ENCODE measurements around the gene HCK.

The HCK gene

GRCh38 chr20:32018269-32019155 is 33.5 kb upstream of the HCK start:
- Histone ChIP-seq H3K4me3 (peak overlapping the region; percentile 70), H3K27ac (no peak overlapping the region)
- DNase-seq (ENCODE audit: low spot score), result no peak
- no peak for TF ChIP-seq CTCF (IDR thresholded peaks at IDR 0.05)

GRCh38 chr20:32019156-32019510 is 32.9 kb upstream of the HCK start:
- Histone ChIP-seq H3K27ac (no peak overlapping the region), H3K4me3 (peak overlapping the region; percentile 70)
- no peak for TF ChIP-seq CTCF (IDR thresholded peaks at IDR 0.05)
- no peak for DNase-seq (ENCODE audit: low spot score)

- DNase-seq (ENCODE audit: low spot score), result no peak
- TF ChIP-seq CTCF (IDR thresholded peaks at IDR 0.05), result no peak
- no peak overlapping the region for H3K27ac ChIP-seq
- peak overlapping the region; percentile 70 for H3K4me3 ChIP-seq
Measured at GRCh38 chr20:32019563-32020463, 32.2 kb upstream of the HCK start.

- TF ChIP-seq CTCF (IDR thresholded peaks at IDR 0.05), result no peak
- DNase-seq (ENCODE audit: low spot score), result no peak
- Histone ChIP-seq H3K4me3 (no peak overlapping the region), H3K27ac (no peak overlapping the region)
Measured at GRCh38 chr20:32021091-32021490, 31.0 kb upstream of the HCK start.

GRCh38 chr20:32024683-32025295 is 27.3 kb upstream of the HCK start:
- Histone ChIP-seq H3K27ac (no peak overlapping the region), H3K4me3 (no peak overlapping the region)
- no peak for TF ChIP-seq CTCF (IDR thresholded peaks at IDR 0.05)
- no peak for DNase-seq (ENCODE audit: low spot score)

GRCh38 chr20:32027643-32028042 is 24.4 kb upstream of the HCK start:
- H3K27ac ChIP-seq, result no peak overlapping the region
- no peak for TF ChIP-seq CTCF (IDR thresholded peaks at IDR 0.05)
- DNase-seq (ENCODE audit: low spot score), result no peak
- H3K4me3 ChIP-seq, result no peak overlapping the region

Data from coronary artery (tissue), 2 donors.